Skin epidermis (tissue), 12 donors: ENCODE results near the gene ZSCAN25.
"Not testable (repeated sequence)": the region's sequence is repeated elsewhere in the genome, so short reads cannot be mapped to it uniquely, and the experiment has no call there.

ENCODE experiments used
- H3K27ac ChIP-seq, 21 experiments: fragments of 200-600 bp; sonication (generic) in 11 of 21; one replicate each; pipeline ENCODE4 v1.5.0; 2020; ENCODE audit warnings: mild to moderate bottlenecking in 3 of 21, inconsistent platforms in 2 of 21, moderate library complexity in 2 of 21
- H3K4me3 ChIP-seq, 7 experiments: fragments of 200-600 bp; sonication (generic) in 2 of 7; one replicate each; pipeline ENCODE4 v1.5.0; 2020; ENCODE audit warnings: inconsistent platforms in 2 of 7, mild to moderate bottlenecking in 2 of 7, moderate library complexity in 1 of 7

ZSCAN25 gene

GRCh38 chr7:99616359-99617191, at the start of gene ZSCAN25:
Gene ZSCAN25 (plus strand): TSS chr7:99616946. CDS start chr7:99619607, 2,661 bp downstream.
- Histone ChIP-seq H3K4me3 (peak within 1 kb of the TSS; percentile 68 to 94 (median 83)), H3K27ac (peak within 1 kb of the TSS; percentile 66 to 96 (median 88))

- H3K27ac ChIP-seq, H3K4me3 ChIP-seq: not testable (repeated sequence)
These were observed 48.0 kb upstream of the ZSCAN25 start for GRCh38 chr7:99568770-99569169.

GRCh38 chr7:99571768-99572167, 45.0 kb upstream of the ZSCAN25 start:
- H3K27ac ChIP-seq: no peak overlapping the region
- H3K4me3 ChIP-seq: no peak overlapping the region

GRCh38 chr7:99573257-99573656, 43.5 kb upstream of the ZSCAN25 start:
- Histone ChIP-seq H3K4me3 (no peak overlapping the region), H3K27ac (no peak overlapping the region)

- H3K4me3 ChIP-seq: no peak overlapping the region
- H3K27ac ChIP-seq: no peak overlapping the region
These were observed 40.5 kb upstream of the ZSCAN25 start for GRCh38 chr7:99576251-99576650.

GRCh38 chr7:99579281-99579955, 37.3 kb upstream of the ZSCAN25 start:
- peak overlapping the region in 6 of 7 experiments; percentile 41 to 60 (median 50) for H3K4me3 ChIP-seq
- peak overlapping the region in 6 of 21 experiments; percentile 5 to 77 (median 64) for H3K27ac ChIP-seq

- peak overlapping the region in 11 of 21 experiments; percentile 5 to 77 (median 55) for H3K27ac ChIP-seq
- H3K4me3 ChIP-seq: peak overlapping the region; percentile 22 to 60 (median 49)
These were observed 36.6 kb upstream of the ZSCAN25 start for GRCh38 chr7:99579956-99580777.

- Histone ChIP-seq H3K27ac (peak overlapping the region in 6 of 21 experiments; percentile 30 to 77 (median 64)), H3K4me3 (peak overlapping the region; percentile 22 to 60 (median 49))
These were observed 35.9 kb upstream of the ZSCAN25 start for GRCh38 chr7:99580778-99581332.

GRCh38 chr7:99588868-99589267, 27.9 kb upstream of the ZSCAN25 start:
- Histone ChIP-seq H3K27ac (no peak overlapping the region), H3K4me3 (no peak overlapping the region)

- Histone ChIP-seq H3K27ac (no peak overlapping the region), H3K4me3 (no peak overlapping the region)
These were observed 21.6 kb upstream of the ZSCAN25 start for GRCh38 chr7:99594948-99595745.

- Histone ChIP-seq H3K4me3 (no peak overlapping the region), H3K27ac (no peak overlapping the region)
These were observed 20.3 kb upstream of the ZSCAN25 start for GRCh38 chr7:99596408-99596955.

GRCh38 chr7:99597762-99598501, 18.8 kb upstream of the ZSCAN25 start, which contains the start of gene TMEM225B:
Gene TMEM225B (plus strand): TSS chr7:99598267. CDS start chr7:99604389, 6,122 bp downstream.
- H3K27ac ChIP-seq: no peak within 1 kb of the TSS
- H3K4me3 ChIP-seq: no peak within 1 kb of the TSS

- H3K4me3 ChIP-seq: no peak overlapping the region
- no peak overlapping the region for H3K27ac ChIP-seq
These were observed 16.9 kb upstream of the ZSCAN25 start for GRCh38 chr7:99599836-99600235.

- Histone ChIP-seq H3K27ac (no peak overlapping the region), H3K4me3 (no peak overlapping the region)
These were observed 15.0 kb upstream of the ZSCAN25 start for GRCh38 chr7:99601656-99602310.

GRCh38 chr7:99605527-99605926, 11.2 kb upstream of the ZSCAN25 start:
- Histone ChIP-seq H3K27ac (no peak overlapping the region), H3K4me3 (no peak overlapping the region)

- Histone ChIP-seq H3K27ac (no peak overlapping the region), H3K4me3 (no peak overlapping the region)
These were observed 10.2 kb upstream of the ZSCAN25 start for GRCh38 chr7:99606531-99606930.

- Histone ChIP-seq H3K27ac (no peak overlapping the region), H3K4me3 (no peak overlapping the region)
These were observed 9.2 kb upstream of the ZSCAN25 start for GRCh38 chr7:99607548-99607947.
